OCI-LY7 (cell line): ENCODE measurements around the gene BICC1. TPM values are rescaled to one million over a fixed set of nuclear protein-coding genes. Genes with fewer than 3 reads are reported as not detected.

Experiments
- BruUV-seq: library from RNA; stranded (reverse); fragments of 400-500 nt; replicated peaks from 2 replicates; lab custom pipeline; 2021; lab: Mats Ljungman, UMichigan
- CTCF ChIA-PET: fragments of 300-600 bp; sonication (Branson Sonifier 250); formaldehyde crosslinking; loops from one replicate; lab custom pipeline; 2022; ENCODE audit warnings: antibody characterized with exemption; ENCODE audit not compliant: unreplicated experiment; lab: Charles Lee
- POLR2A ChIA-PET: fragments of 300-600 bp; sonication (Branson Sonifier 250); formaldehyde crosslinking; loops from one replicate; lab custom pipeline; 2022; ENCODE audit warnings: antibody characterized with exemption; lab: Charles Lee
- DNase-seq: peaks from one replicate; pipeline ENCODE4 v3.0.0-alpha.2; 2015; ENCODE audit warnings: low spot score
- H2AFZ ChIP-seq: fragments of 200-600 bp; sonication (generic), shearing (Covaris generic); 2 replicates; pipeline ENCODE4 v1.6.1; 2014; ENCODE audit warnings: mild to moderate bottlenecking, antibody characterized with exemption, low read length, moderate library complexity
- H3K27ac ChIP-seq: fragments of 200-600 bp; sonication (generic); 2 replicates; pipeline ENCODE4 v1.5.1; 2014; ENCODE audit warnings: mixed run types, low read depth, mild to moderate bottlenecking, moderate library complexity, low read length, inconsistent platforms; ENCODE audit not compliant: poor library complexity, severe bottlenecking
- H3K36me3 ChIP-seq: fragments of 200-600 bp; sonication (generic); 2 replicates; pipeline ENCODE4 v1.6.1; 2014; ENCODE audit warnings: mild to moderate bottlenecking, antibody characterized with exemption, low read length, moderate library complexity, mixed read lengths; ENCODE audit not compliant: insufficient read depth
- H3K4me1 ChIP-seq: fragments of 200-600 bp; sonication (generic); 2 replicates; pipeline ENCODE4 v1.5.1; 2014; ENCODE audit warnings: mild to moderate bottlenecking, low read length; ENCODE audit not compliant: insufficient read depth, poor library complexity, severe bottlenecking
- H3K4me2 ChIP-seq: fragments of 200-600 bp; sonication (generic); 2 replicates; pipeline ENCODE4 v1.6.1; 2014; ENCODE audit warnings: mild to moderate bottlenecking, low read length
- H3K4me3 ChIP-seq: fragments of 200-600 bp; sonication (generic); 2 replicates; pipeline ENCODE4 v1.5.1; 2014; ENCODE audit warnings: mild to moderate bottlenecking, low read depth, low read length; ENCODE audit not compliant: poor library complexity, severe bottlenecking
- H3K79me2 ChIP-seq: fragments of 200-600 bp; sonication (generic); 2 replicates; pipeline ENCODE4 v1.6.1; 2016; ENCODE audit warnings: low read depth, mild to moderate bottlenecking, low read length, moderate library complexity, mixed read lengths; ENCODE audit not compliant: insufficient read depth
- H3K9me2 ChIP-seq: fragments of 200-600 bp; sonication (generic); 2 replicates; pipeline ENCODE4 v1.6.1; 2016; ENCODE audit warnings: mild to moderate bottlenecking, low read length, mixed read lengths; ENCODE audit not compliant: insufficient read depth
- H3K9me3 ChIP-seq: fragments of 200-600 bp; sonication (generic); 2 replicates; pipeline ENCODE4 v1.6.1; 2014; ENCODE audit warnings: mild to moderate bottlenecking, mixed run types, low read length, mixed read lengths
- H4K20me1 ChIP-seq: fragments of 200-600 bp; sonication (generic); 2 replicates; pipeline ENCODE4 v1.6.1; 2014; ENCODE audit warnings: mild to moderate bottlenecking, antibody characterized with exemption, low read length, moderate library complexity, mixed read lengths; ENCODE audit not compliant: insufficient read depth
- EZH2phosphoT487 ChIP-seq: fragments of 200-600 bp; sonication (generic); IDR thresholded peaks from 2 replicates; pipeline ENCODE4 v1.6.1; 2018; ENCODE audit warnings: low read depth, borderline replicate concordance, mild to moderate bottlenecking, mixed run types, antibody characterized with exemption, low read length, moderate library complexity, mixed read lengths
- intact Hi-C: fragments of 100-400 bp; cut with micrococcal nuclease; formaldehyde crosslinking; loops from one replicate; pipeline ENCODE4 v1.10.0; 2022; ENCODE audit not compliant: unreplicated experiment
- total RNA-seq, 2 experiments: library from RNA; depleted of rRNA in 1 of 2; stranded (reverse); fragments of >200 nt in 1 of 2; shearing (Covaris generic) in 1 of 2; gene quantifications; 2 replicates each; pipeline ENCODE4 v1.2.3, GENCODE V29; 2014 to 2022
- TF ChIP-seq, protein P1 (sequence below): fragments of 200-600 bp; sonication (generic); conservative IDR thresholded peaks from 2 replicates; pipeline ENCODE4 v1.5.1; 2014; ENCODE audit warnings: mild to moderate bottlenecking, antibody characterized with exemption, low read length, moderate library complexity, mixed read lengths

Gene BICC1
- total RNA-seq, 2 experiments from 2014 or later, result not detected

DNA sequence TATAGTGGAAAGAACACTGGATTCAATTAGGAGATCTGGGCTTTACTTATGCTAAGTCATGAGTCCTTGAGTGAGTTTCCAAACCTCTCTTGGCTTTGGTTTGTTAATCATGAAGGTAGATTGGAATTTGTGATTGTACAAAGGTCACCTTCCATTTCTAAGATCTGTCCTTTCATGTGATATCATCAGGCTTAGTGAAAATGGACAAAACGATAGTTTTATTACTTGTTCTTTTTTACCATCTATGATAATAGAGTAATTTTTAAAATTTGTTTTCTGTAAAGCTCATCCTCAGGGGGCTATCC lies 309.0 kb downstream of the BICC1 start:
- Histone ChIP-seq H3K9me3 (no peaks in the 10 kb centered on the region), H3K27ac (no peak overlapping the region), H2AFZ (no peak overlapping the region), H3K4me3 (no peak overlapping the region), H3K4me1 (no peaks in the 10 kb centered on the region), H3K4me2 (no peak overlapping the region), H3K79me2 (no peaks in the 10 kb centered on the region), H4K20me1 (no peaks in the 10 kb centered on the region), H3K36me3 (no peaks in the 10 kb centered on the region), H3K9me2 (no peaks in the 10 kb centered on the region)
- BruUV-seq, result no TSS peak
- DNase-seq, result no peak
- TF ChIP-seq, protein P1, sequence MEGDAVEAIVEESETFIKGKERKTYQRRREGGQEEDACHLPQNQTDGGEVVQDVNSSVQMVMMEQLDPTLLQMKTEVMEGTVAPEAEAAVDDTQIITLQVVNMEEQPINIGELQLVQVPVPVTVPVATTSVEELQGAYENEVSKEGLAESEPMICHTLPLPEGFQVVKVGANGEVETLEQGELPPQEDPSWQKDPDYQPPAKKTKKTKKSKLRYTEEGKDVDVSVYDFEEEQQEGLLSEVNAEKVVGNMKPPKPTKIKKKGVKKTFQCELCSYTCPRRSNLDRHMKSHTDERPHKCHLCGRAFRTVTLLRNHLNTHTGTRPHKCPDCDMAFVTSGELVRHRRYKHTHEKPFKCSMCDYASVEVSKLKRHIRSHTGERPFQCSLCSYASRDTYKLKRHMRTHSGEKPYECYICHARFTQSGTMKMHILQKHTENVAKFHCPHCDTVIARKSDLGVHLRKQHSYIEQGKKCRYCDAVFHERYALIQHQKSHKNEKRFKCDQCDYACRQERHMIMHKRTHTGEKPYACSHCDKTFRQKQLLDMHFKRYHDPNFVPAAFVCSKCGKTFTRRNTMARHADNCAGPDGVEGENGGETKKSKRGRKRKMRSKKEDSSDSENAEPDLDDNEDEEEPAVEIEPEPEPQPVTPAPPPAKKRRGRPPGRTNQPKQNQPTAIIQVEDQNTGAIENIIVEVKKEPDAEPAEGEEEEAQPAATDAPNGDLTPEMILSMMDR, result no peak
- no peak for TF ChIP-seq EZH2phosphoT487
- intact Hi-C loops, result no loop called here
- ChIA-PET CTCF (no interaction called here), POLR2A (interaction anchor here (1.0 kb wide), 1 partner anchor 19 kb away, joined by 4 read pairs; no protein-coding TSS in a partner anchor)

DNA sequence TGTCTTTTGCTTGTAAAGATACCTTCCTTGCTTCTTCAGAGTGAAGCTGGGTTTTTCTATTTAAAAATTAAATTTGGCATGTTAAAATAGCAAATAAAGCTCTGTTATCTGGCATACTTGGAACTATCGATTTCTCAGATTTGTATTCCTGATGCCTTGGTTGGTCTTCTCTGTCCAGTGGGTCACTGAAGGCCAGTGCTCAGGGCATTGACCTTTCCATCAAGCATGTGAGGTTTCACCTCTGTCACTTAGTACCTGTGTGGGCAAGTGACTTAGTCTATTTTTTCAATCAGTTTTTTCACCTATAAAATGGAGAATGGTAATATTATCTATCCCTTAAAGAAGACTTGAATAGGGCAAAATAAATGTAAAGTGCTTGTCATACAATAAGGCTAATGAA lies 311.3 kb downstream of the BICC1 start:
- intact Hi-C loops, result no loop called here
- POLR2A ChIA-PET, result no interaction called here
- DNase-seq, result no peak

DNA sequence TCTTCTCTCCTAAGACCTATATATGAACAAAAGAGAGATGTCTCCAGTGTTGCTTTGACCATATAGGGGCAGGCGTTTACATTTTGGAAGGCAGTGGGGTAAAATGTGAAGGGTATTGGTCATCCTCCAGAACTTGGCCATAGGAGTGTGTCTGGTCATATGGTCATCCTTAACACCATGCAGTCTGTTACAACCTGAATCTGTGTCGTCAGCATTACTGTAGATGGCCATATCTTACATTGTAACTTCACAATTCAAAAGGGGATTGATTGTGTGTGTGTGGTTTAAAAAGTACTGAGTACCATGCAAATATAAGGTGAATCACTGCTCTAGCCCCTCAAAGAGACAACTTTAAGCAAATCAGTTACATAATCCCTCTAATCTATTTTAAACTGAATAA lies 311.7 kb downstream of the BICC1 start:
- ChIA-PET CTCF (no interaction called here), POLR2A (no interaction called here)
- Histone ChIP-seq H3K27ac (no peak overlapping the region), H4K20me1 (no peaks in the 10 kb centered on the region), H2AFZ (no peak overlapping the region), H3K36me3 (no peaks in the 10 kb centered on the region), H3K9me3 (no peaks in the 10 kb centered on the region), H3K4me2 (no peak overlapping the region), H3K4me1 (no peaks in the 10 kb centered on the region), H3K4me3 (no peak overlapping the region), H3K9me2 (no peaks in the 10 kb centered on the region), H3K79me2 (no peaks in the 10 kb centered on the region)
- intact Hi-C loops, result no loop called here
- TF ChIP-seq, protein P1, result no peak
- no peak for TF ChIP-seq EZH2phosphoT487
- DNase-seq, result no peak
- BruUV-seq, result no TSS peak

More for the DNA sequence above, 311.3 kb downstream of the BICC1 start:
- H3K9me2 ChIP-seq, result no peaks in the 10 kb centered on the region
- no peaks in the 10 kb centered on the region for H3K4me1 ChIP-seq
- no peak overlapping the region for H3K4me2 ChIP-seq
- no peak overlapping the region for H3K27ac ChIP-seq
- BruUV-seq, result no TSS peak
- H3K4me3 ChIP-seq, result no peak overlapping the region
- CTCF ChIA-PET, result no interaction called here
- no peaks in the 10 kb centered on the region for H3K79me2 ChIP-seq
- no peaks in the 10 kb centered on the region for H3K36me3 ChIP-seq
- no peak overlapping the region for H2AFZ ChIP-seq
- H4K20me1 ChIP-seq, result no peaks in the 10 kb centered on the region
- no peaks in the 10 kb centered on the region for H3K9me3 ChIP-seq
- no peak for TF ChIP-seq EZH2phosphoT487
- TF ChIP-seq, protein P1, result no peak
